K562 (cell line): ENCODE data around the gene NRM. TPM values are rescaled to one million over a fixed set of nuclear protein-coding genes. Genes with fewer than 3 reads are reported as not detected.

Experiments
- ATAC-seq: fragments of 200-7000 bp; cut with Tn5 transposase; 3 replicates; pipeline ENCODE4 v1.9.1; 2020; ENCODE audit warnings: moderate library complexity
- BruUV-seq: library from RNA; stranded (reverse); fragments of 400-500 nt; replicated peaks from 2 replicates; lab custom pipeline; 2021; lab: Mats Ljungman, UMichigan
- CTCF ChIA-PET: fragments of 300-600 bp; formaldehyde crosslinking; extraction: SDS; loops from one replicate; lab custom pipeline; 2021; ENCODE audit warnings: low intra/inter-chr PET ratio; lab: Yijun Ruan, JAX
- POLR2A ChIA-PET: fragments of 300-600, 350-650 bp; sonication (Branson Sonifier 250); formaldehyde crosslinking; extraction: SDS; loops from one replicate; lab custom pipeline; 2021; ENCODE audit warnings: antibody characterized with exemption, inconsistent platforms; lab: Yijun Ruan, JAX
- DNase-seq, 4 experiments: peaks; one replicate each; pipeline versions ENCODE4 v3.0.0 to v3.0.0-alpha.2; 2011 to 2018; ENCODE audit warnings: low spot score in 3 of 4, mixed read lengths in 3 of 4; ENCODE audit errors: extremely low read depth in 1 of 4
- FAIRE-seq: peaks from 2 replicates; lab custom pipeline; 2011; peaks lifted over from hg19 to GRCh38; lab: Jason Lieb, UNC
- H2AFZ ChIP-seq: 2 replicates; pipeline ENCODE4 v1.6.0; 2011; ENCODE audit warnings: low read depth, low read length, control low read depth, inconsistent platforms
- H3K27ac ChIP-seq: fragments of 200-600 bp; 3 replicates; pipeline ENCODE4 v1.8.0; 2011; ENCODE audit warnings: low read depth, mild to moderate bottlenecking, control low read depth, inconsistent platforms, low read length, moderate library complexity, mixed read lengths; ENCODE audit errors: extremely low read depth
- H3K27me3 ChIP-seq, 2 experiments: fragments of 300-600 bp in 1 of 2; 2 replicates in 1 of 2; 3 replicates in 1 of 2; pipeline versions ENCODE4 v1.6.0 to v1.8.0; 2011; ENCODE audit warnings: inconsistent platforms in 2 of 2, low read length in 2 of 2, mild to moderate bottlenecking in 1 of 2, mixed read lengths in 1 of 2, moderate library complexity in 1 of 2; ENCODE audit not compliant: control insufficient read depth in 2 of 2, insufficient read depth in 2 of 2
- H3K36me3 ChIP-seq: fragments of 300-600 bp; 3 replicates; pipeline ENCODE4 v1.8.0; 2011; ENCODE audit warnings: mild to moderate bottlenecking, low read length, inconsistent platforms; ENCODE audit not compliant: control insufficient read depth, insufficient read depth
- H3K4me1 ChIP-seq, 2 experiments: fragments of 200-600 bp in 1 of 2; replicated peaks in 1 of 2; 2 replicates in 1 of 2; 3 replicates in 1 of 2; pipeline versions ENCODE4 v1.5.1 to v1.8.0; 2011; ENCODE audit warnings: inconsistent platforms in 2 of 2, low read length in 2 of 2, mild to moderate bottlenecking in 1 of 2, mixed read lengths in 1 of 2, moderate library complexity in 1 of 2; ENCODE audit not compliant: control insufficient read depth in 2 of 2, insufficient read depth in 2 of 2
- H3K4me2 ChIP-seq: 2 replicates; pipeline ENCODE4 v1.6.1; 2011; ENCODE audit warnings: low read length, control low read depth, inconsistent platforms, mixed read lengths; ENCODE audit not compliant: insufficient read depth
- H3K4me3 ChIP-seq: fragments of 200-600 bp; sonication (generic), shearing (Covaris generic); 2 replicates; pipeline ENCODE4 v1.5.1; 2016; ENCODE audit warnings: control low read depth, inconsistent platforms
- H3K79me2 ChIP-seq: fragments of 200-600 bp; 3 replicates; pipeline ENCODE4 v1.8.0; 2011; ENCODE audit warnings: low read length, inconsistent platforms; ENCODE audit not compliant: control insufficient read depth, insufficient read depth
- H3K9ac ChIP-seq, 2 experiments: 2 replicates each; pipeline versions ENCODE4 v1.6.0 to v1.6.1; 2011; ENCODE audit warnings: low read depth in 2 of 2, low read length in 2 of 2, control low read depth in 1 of 2, inconsistent platforms in 1 of 2, mild to moderate bottlenecking in 1 of 2, mixed read lengths in 1 of 2; ENCODE audit not compliant: insufficient read depth in 1 of 2
- H3K9me1 ChIP-seq: one replicate; pipeline ENCODE4 v1.6.0; 2011; ENCODE audit warnings: inconsistent platforms, mild to moderate bottlenecking, low read length, moderate library complexity; ENCODE audit not compliant: control insufficient read depth, insufficient read depth
- H3K9me3 ChIP-seq: replicated peaks from 2 replicates; pipeline ENCODE4 v1.5.1; 2011; ENCODE audit warnings: low read depth, low read length, inconsistent platforms; ENCODE audit not compliant: control insufficient read depth, insufficient read depth
- H4K20me1 ChIP-seq: replicated peaks from 2 replicates; pipeline ENCODE4 v1.6.1; 2011; ENCODE audit warnings: low read length, inconsistent platforms, mixed read lengths; ENCODE audit not compliant: control insufficient read depth, insufficient read depth
- ADNP ChIP-seq: fragments of 200-800 bp; sonication (Bioruptor generic); IDR thresholded peaks from 2 replicates; pipeline ENCODE4 v1.6.1; 2016; ENCODE audit warnings: missing genetic modification characterization, missing compliant biosample characterization
- CSDE1 ChIP-seq, 2 experiments: fragments of 450-650 bp; IDR thresholded peaks; 2 replicates each; pipeline ENCODE4 v1.6.1; 2016; ENCODE audit warnings: mild to moderate bottlenecking in 1 of 2
- ESRRB ChIP-seq: fragments of 250-450 bp; sonication (Bioruptor Pico); IDR thresholded peaks from 2 replicates; pipeline ENCODE4 v1.5.0; 2020; ENCODE audit warnings: mild to moderate bottlenecking, moderate library complexity, borderline replicate concordance
- ETV6 ChIP-seq, 3 experiments: fragments of 150-350 bp in 1 of 3; sonication (generic) in 1 of 3; formaldehyde crosslinking in 1 of 3; IDR thresholded peaks; 2 replicates each; pipeline versions ENCODE4 v1.6.1 to v1.8.0; 2014 to 2022; ENCODE audit warnings: borderline replicate concordance in 2 of 3, low read depth in 2 of 3, antibody characterized with exemption in 1 of 3, low read length in 1 of 3, mild to moderate bottlenecking in 1 of 3, missing genetic modification reagents in 1 of 3
- HDGF ChIP-seq: fragments of 450-650 bp; IDR thresholded peaks from 2 replicates; pipeline ENCODE4 v1.6.1; 2016
- HNRNPL ChIP-seq: fragments of 200-400 bp; formaldehyde crosslinking; IDR thresholded peaks from 2 replicates; pipeline ENCODE4 v1.6.1; 2017; ENCODE audit warnings: low read depth, mild to moderate bottlenecking, low read length
- MCM7 ChIP-seq, 2 experiments: fragments of 450-650 bp; IDR thresholded peaks; 2 replicates each; pipeline ENCODE4 v1.6.1; 2016 to 2018
- MTA2 ChIP-seq: fragments of 450-650 bp; IDR thresholded peaks from 2 replicates; pipeline ENCODE4 v1.6.1; 2016; ENCODE audit warnings: low read depth
- NR2F6 ChIP-seq: fragments of 450-650 bp; formaldehyde crosslinking; IDR thresholded peaks from 2 replicates; pipeline ENCODE4 v1.4.0; 2020; ENCODE audit warnings: mild to moderate bottlenecking
- PHB ChIP-seq: fragments of 250-450 bp; sonication (Bioruptor Pico); IDR thresholded peaks from 2 replicates; pipeline ENCODE4 v1.5.0; 2021
- RUNX1 ChIP-seq: sonication (generic); IDR thresholded peaks from 2 replicates; pipeline ENCODE4 v1.6.1; 2016; ENCODE audit warnings: antibody characterized with exemption, low read depth
- SP1 ChIP-seq: sonication (generic); formaldehyde crosslinking; IDR thresholded peaks from 2 replicates; pipeline ENCODE4 v1.8.1; 2022; ENCODE audit warnings: mild to moderate bottlenecking, missing genetic modification reagents
- ZNF263 ChIP-seq: sonication (generic); formaldehyde crosslinking; IDR thresholded peaks from 2 replicates; pipeline ENCODE4 v1.8.0; 2022; ENCODE audit warnings: mild to moderate bottlenecking, missing genetic modification reagents, borderline replicate concordance
- WGBS: fragments of 100-300 bp; shearing (Covaris generic); methylation state at CpG from one replicate; pipeline ENCODE4 v1.1.6; 2016; ENCODE audit warnings: low coverage, mixed read lengths; ENCODE audit not compliant: insufficient coverage; ENCODE audit errors: missing lambda C conversion rate; 5-methylcytosine and 5-hydroxymethylcytosine counted together
- in situ Hi-C: fragments of 300-500 bp; cut with MboI; formaldehyde crosslinking; loops from 4 replicates; pipeline ENCODE4 v1.15.0; 2018; ENCODE audit warnings: inconsistent platforms, mixed read lengths
- intact Hi-C: fragments of 100-400 bp; cut with micrococcal nuclease; formaldehyde crosslinking; loops from 2 replicates; pipeline ENCODE4 v1.14.2; 2022
- polyA plus RNA-seq, 8 experiments: library from polyadenylated mRNA; depleted of rRNA in 4 of 8; stranded (reverse) in 5 of 8; unstranded in 3 of 8; fragments of >200 nt; fragmentation: Nextera tagmentation in 2 of 8; fragmentation: Illumina TruSeq in 1 of 8; extraction: Ambion mirVana in 2 of 8; extraction: Trizol in 1 of 8; gene quantifications; 2 replicates each; pipeline versions ENCODE4 v1.2.1 to v1.2.3, GENCODE V29; 2011 to 2014; ENCODE audit warnings: inconsistent platforms in 1 of 8, missing spikeins in 1 of 8
- total RNA-seq, 7 experiments: library from RNA; depleted of rRNA in 6 of 7; stranded (reverse); fragments of >200 nt in 6 of 7; fragmentation: Illumina TruSeq in 2 of 7; extraction: Trizol in 2 of 7; gene quantifications; 2 replicates each; pipeline versions ENCODE4 v1.2.1 to v1.2.3, GENCODE V29; 2011 to 2021; ENCODE audit warnings: low replicate concordance in 1 of 7
- TF ChIP-seq, protein P1 (sequence below): fragments of 250-450 bp; sonication (Bioruptor Pico); IDR thresholded peaks from 2 replicates; pipeline ENCODE4 v1.5.0; 2022; ENCODE audit warnings: mild to moderate bottlenecking
- TF ChIP-seq, protein P2 (sequence below): fragments of 450-650 bp; IDR thresholded peaks from 2 replicates; pipeline ENCODE4 v1.6.1; 2018; ENCODE audit not compliant: partially characterized antibody
- TF ChIP-seq, protein P3 (sequence below), 3 experiments: IDR thresholded peaks in 2 of 3; conservative IDR thresholded peaks in 1 of 3; 2 replicates each; pipeline ENCODE4 v1.5.1; 2011 to 2012; ENCODE audit warnings: low read length in 3 of 3, mild to moderate bottlenecking in 3 of 3, control low read depth in 2 of 3, improper control_type of control experiment in 1 of 3, inconsistent platforms in 1 of 3, low read depth in 1 of 3, mixed read lengths in 1 of 3, moderate library complexity in 1 of 3; ENCODE audit not compliant: insufficient read depth in 2 of 3

Gene NRM
- total and polyA plus RNA-seq, 9 of the 15 experiments (the other 6 are each of a cell fraction or from before 2014, with no cell fraction given), result 9.7 to 58.2 (median 18.1) TPM

DNA sequence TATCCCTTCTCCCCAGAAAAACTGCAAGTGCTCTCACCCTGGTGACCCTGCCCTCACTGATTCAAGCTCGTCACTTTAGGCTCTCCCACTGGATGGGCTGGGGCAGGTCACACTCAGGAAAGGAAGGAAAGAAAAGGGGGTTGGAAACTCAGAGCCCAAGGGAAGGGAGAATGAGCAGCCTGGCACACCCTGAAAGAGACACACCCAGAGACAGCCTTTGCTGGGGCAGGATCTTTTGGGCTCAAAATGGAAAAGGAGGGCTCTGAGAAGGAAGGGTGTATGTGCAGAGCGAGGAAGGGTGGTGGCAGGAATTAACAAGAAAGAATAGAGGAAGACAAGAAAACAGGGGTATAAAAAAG lies 6.8 kb downstream of the NRM start:
- 0% methylated on average over 2 of the region's 2 CpGs for WGBS
- H3K4me3 ChIP-seq, result peak overlapping the region; percentile 81
- in situ Hi-C loops, result no loop called here
- H3K27ac ChIP-seq, result peak overlapping the region; percentile 88
- peak overlapping the region; percentile 25; the same call in 1 of the 2 replicates for H2AFZ ChIP-seq
- BruUV-seq, result no TSS peak
- H4K20me1 ChIP-seq, result no peaks in the 10 kb centered on the region; the same call in 1 of the 2 replicates
- POLR2A ChIA-PET, result interaction anchor here (0.9 to 7.0 kb wide), 4 partner anchors 36 to 69 kb away, joined by 3 to 118 read pairs (median 4); partner anchors contain the start of genes MDC1 and TUBB
- peaks cover 94% of the 10 kb centered on the region for H3K79me2 ChIP-seq
- H3K9me1 ChIP-seq, result no peaks in the 10 kb centered on the region
- peak overlapping the region; percentile 81 to 95 for H3K9ac ChIP-seq
- H3K4me1 ChIP-seq, result peaks cover 53 to 92% of the 10 kb centered on the region in 2 experiments
- FAIRE-seq (peak; percentile 23), ATAC-seq (no peak), DNase-seq (peak in 2 of 4 experiments; percentile 6 to 39)
- no peaks in the 10 kb centered on the region for H3K9me3 ChIP-seq
- peaks cover 25% of the 10 kb centered on the region for H3K36me3 ChIP-seq
- H3K27me3 ChIP-seq, result no peaks in the 10 kb centered on the region
- CTCF ChIA-PET, result interaction anchor here (0.6 kb wide), 1 partner anchor 200 kb away, joined by 3 read pairs; no protein-coding TSS in a partner anchor
- peak overlapping the region; percentile 97 for H3K4me2 ChIP-seq
- intact Hi-C loops, result loop anchor here (5.0 to 10.0 kb wide), 2 partner anchors 131 to 403 kb away; no protein-coding TSS in a partner anchor
- TF ChIP-seq NR2F6 (CRISPR knock-in tag) (no peak), HNRNPL (no peak), ADNP (tag) (no peak), ESRRB (CRISPR knock-in tag) (no peak), MTA2 (no peak), MCM7 (IDR thresholded peaks at IDR 0.05) (no peak), HDGF (peak; percentile 46; the same call in 1 of the 2 replicates), RUNX1 (no peak), SP1 (CRISPR knock-in tag) (no peak), CSDE1 (IDR thresholded peaks at IDR 0.05) (no peak), ZNF263 (CRISPR knock-in tag) (no peak), ETV6 (IDR thresholded peaks at IDR 0.05; ENCODE audit: borderline replicate concordance in 1 of 2, low read depth in 2 of 2, low read length in 1 of 2) (no peak), ETV6 (CRISPR knock-in tag; IDR thresholded peaks at IDR 0.05; ENCODE audit: borderline replicate concordance) (no peak), PHB (CRISPR knock-in tag) (no peak)
- TF ChIP-seq, protein P1, sequence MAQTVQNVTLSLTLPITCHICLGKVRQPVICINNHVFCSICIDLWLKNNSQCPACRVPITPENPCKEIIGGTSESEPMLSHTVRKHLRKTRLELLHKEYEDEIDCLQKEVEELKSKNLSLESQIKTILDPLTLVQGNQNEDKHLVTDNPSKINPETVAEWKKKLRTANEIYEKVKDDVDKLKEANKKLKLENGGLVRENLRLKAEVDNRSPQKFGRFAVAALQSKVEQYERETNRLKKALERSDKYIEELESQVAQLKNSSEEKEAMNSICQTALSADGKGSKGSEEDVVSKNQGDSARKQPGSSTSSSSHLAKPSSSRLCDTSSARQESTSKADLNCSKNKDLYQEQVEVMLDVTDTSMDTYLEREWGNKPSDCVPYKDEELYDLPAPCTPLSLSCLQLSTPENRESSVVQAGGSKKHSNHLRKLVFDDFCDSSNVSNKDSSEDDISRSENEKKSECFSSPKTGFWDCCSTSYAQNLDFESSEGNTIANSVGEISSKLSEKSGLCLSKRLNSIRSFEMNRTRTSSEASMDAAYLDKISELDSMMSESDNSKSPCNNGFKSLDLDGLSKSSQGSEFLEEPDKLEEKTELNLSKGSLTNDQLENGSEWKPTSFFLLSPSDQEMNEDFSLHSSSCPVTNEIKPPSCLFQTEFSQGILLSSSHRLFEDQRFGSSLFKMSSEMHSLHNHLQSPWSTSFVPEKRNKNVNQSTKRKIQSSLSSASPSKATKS (CRISPR knock-in tag), result no peak
- TF ChIP-seq, protein P2, sequence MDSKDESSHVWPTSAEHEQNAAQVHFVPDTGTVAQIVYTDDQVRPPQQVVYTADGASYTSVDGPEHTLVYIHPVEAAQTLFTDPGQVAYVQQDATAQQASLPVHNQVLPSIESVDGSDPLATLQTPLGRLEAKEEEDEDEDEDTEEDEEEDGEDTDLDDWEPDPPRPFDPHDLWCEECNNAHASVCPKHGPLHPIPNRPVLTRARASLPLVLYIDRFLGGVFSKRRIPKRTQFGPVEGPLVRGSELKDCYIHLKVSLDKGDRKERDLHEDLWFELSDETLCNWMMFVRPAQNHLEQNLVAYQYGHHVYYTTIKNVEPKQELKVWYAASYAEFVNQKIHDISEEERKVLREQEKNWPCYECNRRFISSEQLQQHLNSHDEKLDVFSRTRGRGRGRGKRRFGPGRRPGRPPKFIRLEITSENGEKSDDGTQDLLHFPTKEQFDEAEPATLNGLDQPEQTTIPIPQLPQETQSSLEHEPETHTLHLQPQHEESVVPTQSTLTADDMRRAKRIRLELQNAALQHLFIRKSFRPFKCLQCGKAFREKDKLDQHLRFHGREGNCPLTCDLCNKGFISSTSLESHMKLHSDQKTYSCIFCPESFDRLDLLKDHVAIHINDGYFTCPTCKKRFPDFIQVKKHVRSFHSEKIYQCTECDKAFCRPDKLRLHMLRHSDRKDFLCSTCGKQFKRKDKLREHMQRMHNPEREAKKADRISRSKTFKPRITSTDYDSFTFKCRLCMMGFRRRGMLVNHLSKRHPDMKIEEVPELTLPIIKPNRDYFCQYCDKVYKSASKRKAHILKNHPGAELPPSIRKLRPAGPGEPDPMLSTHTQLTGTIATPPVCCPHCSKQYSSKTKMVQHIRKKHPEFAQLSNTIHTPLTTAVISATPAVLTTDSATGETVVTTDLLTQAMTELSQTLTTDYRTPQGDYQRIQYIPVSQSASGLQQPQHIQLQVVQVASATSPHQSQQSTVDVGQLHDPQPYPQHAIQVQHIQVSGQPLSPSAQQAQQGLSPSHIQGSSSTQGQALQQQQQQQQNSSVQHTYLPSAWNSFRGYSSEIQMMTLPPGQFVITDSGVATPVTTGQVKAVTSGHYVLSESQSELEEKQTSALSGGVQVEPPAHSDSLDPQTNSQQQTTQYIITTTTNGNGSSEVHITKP, result peak; percentile 33
- TF ChIP-seq, protein P3, sequence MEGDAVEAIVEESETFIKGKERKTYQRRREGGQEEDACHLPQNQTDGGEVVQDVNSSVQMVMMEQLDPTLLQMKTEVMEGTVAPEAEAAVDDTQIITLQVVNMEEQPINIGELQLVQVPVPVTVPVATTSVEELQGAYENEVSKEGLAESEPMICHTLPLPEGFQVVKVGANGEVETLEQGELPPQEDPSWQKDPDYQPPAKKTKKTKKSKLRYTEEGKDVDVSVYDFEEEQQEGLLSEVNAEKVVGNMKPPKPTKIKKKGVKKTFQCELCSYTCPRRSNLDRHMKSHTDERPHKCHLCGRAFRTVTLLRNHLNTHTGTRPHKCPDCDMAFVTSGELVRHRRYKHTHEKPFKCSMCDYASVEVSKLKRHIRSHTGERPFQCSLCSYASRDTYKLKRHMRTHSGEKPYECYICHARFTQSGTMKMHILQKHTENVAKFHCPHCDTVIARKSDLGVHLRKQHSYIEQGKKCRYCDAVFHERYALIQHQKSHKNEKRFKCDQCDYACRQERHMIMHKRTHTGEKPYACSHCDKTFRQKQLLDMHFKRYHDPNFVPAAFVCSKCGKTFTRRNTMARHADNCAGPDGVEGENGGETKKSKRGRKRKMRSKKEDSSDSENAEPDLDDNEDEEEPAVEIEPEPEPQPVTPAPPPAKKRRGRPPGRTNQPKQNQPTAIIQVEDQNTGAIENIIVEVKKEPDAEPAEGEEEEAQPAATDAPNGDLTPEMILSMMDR (IDR thresholded peaks at IDR 0.05 in 2 of 3, conservative IDR thresholded peaks at IDR 0.05 in 1 of 3; ENCODE audit: insufficient read depth in 2 of 3, low read depth in 1 of 3, low read length in 3 of 3), result no peak
